ENCODE results near the gene DYNLL2.
"Not testable (repeated sequence)": the region's sequence is repeated elsewhere in the genome, so short reads cannot be mapped to it uniquely, and the experiment has no call there.

DYNLL2 gene

GRCh38 chr17:58120195-58120822 is 37.1 kb downstream of the DYNLL2 start:
- no peak overlapping the region for H2BK120ac ChIP-seq (ENCODE audit: low read depth, low read length)
- no peak overlapping the region for H2AFZ ChIP-seq (ENCODE audit: low read length)
- H3K4ac ChIP-seq (ENCODE audit: low read length), result no peak overlapping the region
- peaks cover 0 to 3% of the 10 kb centered on the region in 2 donors for H3K9me3 ChIP-seq (replicated peaks in 1 of 2; ENCODE audit: control insufficient read depth in 2 of 2, insufficient read depth in 1 of 2, low read depth in 1 of 2, low read length in 2 of 2)
- H3K9ac ChIP-seq (ENCODE audit: low read depth, low read length, poor library complexity), result no peak overlapping the region
- no CpG with 5 or more reads among the region's 7 CpGs for WGBS, 2 donors (ENCODE audit: extremely low coverage in 2 of 2, insufficient read length in 2 of 2, insufficient replicate concordance in 1 of 2)
- no peak overlapping the region for H4K91ac ChIP-seq (ENCODE audit: low read depth, low read length, poor library complexity)
- no peaks in the 10 kb centered on the region for H3K36me3 ChIP-seq (replicated peaks in 1 of 2; ENCODE audit: control insufficient read depth in 2 of 2, insufficient read depth in 2 of 2, low read length in 2 of 2)
- peaks cover 0 to 10% (median 4%) of the 10 kb centered on the region in 3 experiments for H3K27me3 ChIP-seq (ENCODE audit: control insufficient read depth in 3 of 3, insufficient read depth in 3 of 3, low read depth in 1 of 3, low read length in 3 of 3)
- H2BK15ac ChIP-seq (ENCODE audit: low read length), result no peak overlapping the region
- H3K4me1 ChIP-seq (ENCODE audit: control insufficient read depth in 2 of 2, insufficient read depth in 1 of 2, low read depth in 1 of 2, low read length in 2 of 2), result no peaks in the 10 kb centered on the region
- no peak overlapping the region for H2AK5ac ChIP-seq (ENCODE audit: low read depth, low read length)
- H3K18ac ChIP-seq (ENCODE audit: low read length), result no peak overlapping the region
- H3K14ac ChIP-seq (ENCODE audit: low read length), result no peak overlapping the region
- H4K8ac ChIP-seq (ENCODE audit: low read depth, low read length), result no peak overlapping the region
- no peak overlapping the region for H3K23ac ChIP-seq (ENCODE audit: low read depth, low read length, poor library complexity)
- peak; percentile 80 for DNase-seq (ENCODE audit: low spot score)
- H2BK5ac ChIP-seq (ENCODE audit: low read length), result no peak overlapping the region
- no peak overlapping the region for H3K27ac ChIP-seq (replicated peaks; ENCODE audit: low read length)
- no peaks in the 10 kb centered on the region for H3K79me1 ChIP-seq (ENCODE audit: low read depth, low read length)
- no peak overlapping the region for H3K4me2 ChIP-seq (ENCODE audit: insufficient read depth, low read length, poor library complexity, severe bottlenecking)
- H3K4me3 ChIP-seq (ENCODE audit: low read length in 2 of 2), result no peak overlapping the region
- no peak overlapping the region for H2BK12ac ChIP-seq (ENCODE audit: low read length)

- no peak overlapping the region for H4K91ac ChIP-seq (ENCODE audit: low read depth, low read length, poor library complexity)
- WGBS, 2 donors (ENCODE audit: extremely low coverage in 2 of 2, insufficient read length in 2 of 2, insufficient replicate concordance in 1 of 2), result no CpG with 5 or more reads among the region's 5 CpGs
Measured at GRCh38 chr17:58121925-58122324, 38.7 kb downstream of the DYNLL2 start.

GRCh38 chr17:58127846-58128245 is 44.6 kb downstream of the DYNLL2 start:
- DNase-seq (ENCODE audit: low spot score), result no peak
- WGBS, 2 donors (ENCODE audit: extremely low coverage in 2 of 2, insufficient read length in 2 of 2, insufficient replicate concordance in 1 of 2), result no CpG with 5 or more reads among the region's 1 CpG

More at GRCh38 chr17:58121925-58122324, 38.7 kb downstream of the DYNLL2 start:
- no peak overlapping the region for H3K4ac ChIP-seq (ENCODE audit: low read length)
- H3K14ac ChIP-seq (ENCODE audit: low read length), result no peak overlapping the region
- no peak for DNase-seq (ENCODE audit: low spot score)
- no peak overlapping the region for H3K9ac ChIP-seq (ENCODE audit: low read depth, low read length, poor library complexity)
- H3K23ac ChIP-seq (ENCODE audit: low read depth, low read length, poor library complexity), result no peak overlapping the region
- no peak overlapping the region for H3K18ac ChIP-seq (ENCODE audit: low read length)
- no peak overlapping the region for H4K8ac ChIP-seq (ENCODE audit: low read depth, low read length)
- H2BK12ac ChIP-seq (ENCODE audit: low read length), result no peak overlapping the region
- H2AK5ac ChIP-seq (ENCODE audit: low read depth, low read length), result no peak overlapping the region
- H2BK5ac ChIP-seq (ENCODE audit: low read length), result no peak overlapping the region
- no peak overlapping the region for H3K4me2 ChIP-seq (ENCODE audit: insufficient read depth, low read length, poor library complexity, severe bottlenecking)
- no peak overlapping the region for H2BK15ac ChIP-seq (ENCODE audit: low read length)
- H2AFZ ChIP-seq (ENCODE audit: low read length), result no peak overlapping the region
- H2BK120ac ChIP-seq (ENCODE audit: low read depth, low read length), result no peak overlapping the region
- peaks cover 0 to 21% (median 4%) of the 10 kb centered on the region in 3 experiments for H3K27me3 ChIP-seq (ENCODE audit: control insufficient read depth in 3 of 3, insufficient read depth in 3 of 3, low read depth in 1 of 3, low read length in 3 of 3)
- H3K79me1 ChIP-seq (ENCODE audit: low read depth, low read length), result no peaks in the 10 kb centered on the region
- H3K36me3 ChIP-seq (replicated peaks in 1 of 2; ENCODE audit: control insufficient read depth in 2 of 2, insufficient read depth in 2 of 2, low read length in 2 of 2), result no peaks in the 10 kb centered on the region
- H3K4me3 ChIP-seq (ENCODE audit: low read length in 2 of 2), result no peak overlapping the region
- H3K27ac ChIP-seq (replicated peaks; ENCODE audit: low read length), result no peak overlapping the region
- H3K9me3 ChIP-seq (replicated peaks in 1 of 2; ENCODE audit: control insufficient read depth in 2 of 2, insufficient read depth in 1 of 2, low read depth in 1 of 2, low read length in 2 of 2), result peaks cover 0 to 3% of the 10 kb centered on the region in 2 donors
- no peaks in the 10 kb centered on the region for H3K4me1 ChIP-seq (ENCODE audit: control insufficient read depth in 2 of 2, insufficient read depth in 1 of 2, low read depth in 1 of 2, low read length in 2 of 2)

GRCh38 chr17:58132697-58133096 is 49.5 kb downstream of the DYNLL2 start:
- not testable (repeated sequence) for H3K4me2 ChIP-seq (ENCODE audit: insufficient read depth, low read length, poor library complexity, severe bottlenecking); H3K4ac ChIP-seq (ENCODE audit: low read length); H2AK5ac ChIP-seq (ENCODE audit: low read depth, low read length); H3K9ac ChIP-seq (ENCODE audit: low read depth, low read length, poor library complexity); H4K91ac ChIP-seq (ENCODE audit: low read depth, low read length, poor library complexity); H3K79me1 ChIP-seq (ENCODE audit: low read depth, low read length); H3K9me3 ChIP-seq (replicated peaks in 1 of 2; ENCODE audit: control insufficient read depth in 2 of 2, insufficient read depth in 1 of 2, low read depth in 1 of 2, low read length in 2 of 2); H3K23ac ChIP-seq (ENCODE audit: low read depth, low read length, poor library complexity); H3K14ac ChIP-seq (ENCODE audit: low read length); H3K18ac ChIP-seq (ENCODE audit: low read length); H3K4me3 ChIP-seq (ENCODE audit: low read length in 2 of 2); H2BK120ac ChIP-seq (ENCODE audit: low read depth, low read length); H3K36me3 ChIP-seq (replicated peaks in 1 of 2; ENCODE audit: control insufficient read depth in 2 of 2, insufficient read depth in 2 of 2, low read length in 2 of 2); H3K27ac ChIP-seq (replicated peaks; ENCODE audit: low read length); DNase-seq (ENCODE audit: low spot score); H4K8ac ChIP-seq (ENCODE audit: low read depth, low read length); H2BK12ac ChIP-seq (ENCODE audit: low read length); H2BK5ac ChIP-seq (ENCODE audit: low read length); H2BK15ac ChIP-seq (ENCODE audit: low read length); H2AFZ ChIP-seq (ENCODE audit: low read length); H3K4me1 ChIP-seq (ENCODE audit: control insufficient read depth in 2 of 2, insufficient read depth in 1 of 2, low read depth in 1 of 2, low read length in 2 of 2)
- H3K27me3 ChIP-seq (ENCODE audit: control insufficient read depth in 3 of 3, insufficient read depth in 3 of 3, low read depth in 1 of 3, low read length in 3 of 3), result peaks cover 0 to 49% (median 2%) of the 10 kb centered on the region in 3 experiments
- WGBS, 2 donors (ENCODE audit: extremely low coverage in 2 of 2, insufficient read length in 2 of 2, insufficient replicate concordance in 1 of 2), result no CpG with 5 or more reads among the region's 5 CpGs

More at GRCh38 chr17:58127846-58128245, 44.6 kb downstream of the DYNLL2 start:
- no peak overlapping the region for H4K91ac ChIP-seq (ENCODE audit: low read depth, low read length, poor library complexity)
- H3K9me3 ChIP-seq (replicated peaks in 1 of 2; ENCODE audit: control insufficient read depth in 2 of 2, insufficient read depth in 1 of 2, low read depth in 1 of 2, low read length in 2 of 2), result no peaks in the 10 kb centered on the region
- H3K4me3 ChIP-seq (ENCODE audit: low read length in 2 of 2), result no peak overlapping the region
- no peak overlapping the region for H2BK120ac ChIP-seq (ENCODE audit: low read depth, low read length)
- no peaks in the 10 kb centered on the region for H3K79me1 ChIP-seq (ENCODE audit: low read depth, low read length)
- no peak overlapping the region for H3K14ac ChIP-seq (ENCODE audit: low read length)
- H3K4ac ChIP-seq (ENCODE audit: low read length), result no peak overlapping the region
- H2BK5ac ChIP-seq (ENCODE audit: low read length), result no peak overlapping the region
- no peak overlapping the region for H2AK5ac ChIP-seq (ENCODE audit: low read depth, low read length)
- no peak overlapping the region for H3K27ac ChIP-seq (replicated peaks; ENCODE audit: low read length)
- no peak overlapping the region for H3K4me2 ChIP-seq (ENCODE audit: insufficient read depth, low read length, poor library complexity, severe bottlenecking)
- H3K27me3 ChIP-seq (ENCODE audit: control insufficient read depth in 3 of 3, insufficient read depth in 3 of 3, low read depth in 1 of 3, low read length in 3 of 3), result peaks cover 0 to 38% (median 2%) of the 10 kb centered on the region in 3 experiments
- no peak overlapping the region for H3K18ac ChIP-seq (ENCODE audit: low read length)
- H3K23ac ChIP-seq (ENCODE audit: low read depth, low read length, poor library complexity), result no peak overlapping the region
- no peaks in the 10 kb centered on the region for H3K36me3 ChIP-seq (replicated peaks in 1 of 2; ENCODE audit: control insufficient read depth in 2 of 2, insufficient read depth in 2 of 2, low read length in 2 of 2)
- H3K9ac ChIP-seq (ENCODE audit: low read depth, low read length, poor library complexity), result no peak overlapping the region
- no peak overlapping the region for H4K8ac ChIP-seq (ENCODE audit: low read depth, low read length)
- no peak overlapping the region for H2BK15ac ChIP-seq (ENCODE audit: low read length)
- no peak overlapping the region for H2BK12ac ChIP-seq (ENCODE audit: low read length)
- H2AFZ ChIP-seq (ENCODE audit: low read length), result no peak overlapping the region
- no peaks in the 10 kb centered on the region for H3K4me1 ChIP-seq (ENCODE audit: control insufficient read depth in 2 of 2, insufficient read depth in 1 of 2, low read depth in 1 of 2, low read length in 2 of 2)
